ENCODE data around the gene ARID2.

The ARID2 gene

DNA sequence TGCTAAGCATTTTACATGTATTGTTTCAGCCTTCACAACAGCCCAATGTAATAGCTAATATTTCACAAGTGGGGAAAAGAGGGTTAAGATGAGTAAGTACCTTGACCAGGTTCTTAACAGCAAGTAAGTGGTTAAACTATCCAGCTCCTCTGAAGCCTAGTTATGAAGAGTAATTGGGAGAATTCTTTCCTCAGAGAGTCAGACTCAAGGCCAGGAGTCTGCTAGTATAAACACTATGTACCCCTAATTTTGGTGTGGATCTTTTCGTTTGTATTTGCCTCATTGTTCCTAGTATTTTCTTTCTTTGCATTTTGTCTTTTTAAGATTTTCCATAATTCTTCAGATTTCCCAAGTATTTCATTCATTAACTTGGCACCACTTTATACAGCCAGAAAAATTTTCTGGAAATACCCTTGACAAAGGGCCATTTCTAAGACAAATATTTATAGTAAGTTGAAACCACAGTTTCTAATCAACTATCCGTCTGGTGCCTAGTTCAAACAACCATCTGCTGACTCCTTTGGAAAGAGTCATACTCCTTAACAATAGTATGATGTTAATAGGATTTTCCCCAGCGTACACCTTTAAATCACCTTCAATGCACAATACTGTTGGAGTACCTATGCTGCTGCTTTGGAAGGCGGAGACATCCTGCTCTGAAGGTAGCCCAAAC is 179.7 kb downstream of the ARID2 start:
- Histone ChIP-seq H2AFZ (ENCODE audit: low read depth) (no peak overlapping the region), H3K4me3 (IDR thresholded peaks at IDR 0.05; ENCODE audit: insufficient read depth, low read depth, low read length) (no peak overlapping the region), H3K4me2 (no peak overlapping the region), H3K36me3 (ENCODE audit: insufficient read depth) (no peaks in the 10 kb centered on the region), H3K27me3 (ENCODE audit: insufficient read depth, low read depth) (no peaks in the 10 kb centered on the region), H3K9ac (no peak overlapping the region), H3K4me1 (ENCODE audit: low read depth, poor library complexity, severe bottlenecking) (peaks cover 10% of the 10 kb centered on the region), H3K79me2 (ENCODE audit: insufficient read depth, low read depth) (no peaks in the 10 kb centered on the region), H4K20me1 (ENCODE audit: insufficient read depth) (no peaks in the 10 kb centered on the region), H3K27ac (no peak overlapping the region)
- TF ChIP-seq CTCF (conservative IDR thresholded peaks at IDR 0.05; ENCODE audit: low read depth, low read length) = no peak

GRCh38 chr12:45912774-45913173 is 183.3 kb downstream of the ARID2 start:
- H3K9ac ChIP-seq = no peak overlapping the region
- TF ChIP-seq CTCF (conservative IDR thresholded peaks at IDR 0.05; ENCODE audit: low read depth, low read length) = no peak
- H2AFZ ChIP-seq (ENCODE audit: low read depth) = no peak overlapping the region
- no peak overlapping the region for H3K4me3 ChIP-seq (IDR thresholded peaks at IDR 0.05; ENCODE audit: insufficient read depth, low read depth, low read length)
- H4K20me1 ChIP-seq (ENCODE audit: insufficient read depth) = no peaks in the 10 kb centered on the region
- no peaks in the 10 kb centered on the region for H3K79me2 ChIP-seq (ENCODE audit: insufficient read depth, low read depth)
- H3K4me1 ChIP-seq (ENCODE audit: low read depth, poor library complexity, severe bottlenecking) = peaks cover 10% of the 10 kb centered on the region
- no peaks in the 10 kb centered on the region for H3K27me3 ChIP-seq (ENCODE audit: insufficient read depth, low read depth)
- H3K4me2 ChIP-seq = no peak overlapping the region
- H3K36me3 ChIP-seq (ENCODE audit: insufficient read depth) = no peaks in the 10 kb centered on the region
- no peak overlapping the region for H3K27ac ChIP-seq

GRCh38 chr12:45913631-45914030 is 184.1 kb downstream of the ARID2 start:
- H4K20me1 ChIP-seq (ENCODE audit: insufficient read depth) = no peaks in the 10 kb centered on the region
- H3K79me2 ChIP-seq (ENCODE audit: insufficient read depth, low read depth) = no peaks in the 10 kb centered on the region
- H3K4me1 ChIP-seq (ENCODE audit: low read depth, poor library complexity, severe bottlenecking) = peaks cover 10% of the 10 kb centered on the region
- no peak overlapping the region for H2AFZ ChIP-seq (ENCODE audit: low read depth)
- no peaks in the 10 kb centered on the region for H3K27me3 ChIP-seq (ENCODE audit: insufficient read depth, low read depth)
- no peak overlapping the region for H3K9ac ChIP-seq
- no peak for TF ChIP-seq CTCF (conservative IDR thresholded peaks at IDR 0.05; ENCODE audit: low read depth, low read length)
- no peak overlapping the region for H3K27ac ChIP-seq
- no peaks in the 10 kb centered on the region for H3K36me3 ChIP-seq (ENCODE audit: insufficient read depth)
- no peak overlapping the region for H3K4me2 ChIP-seq
- no peak overlapping the region for H3K4me3 ChIP-seq (IDR thresholded peaks at IDR 0.05; ENCODE audit: insufficient read depth, low read depth, low read length)

GRCh38 chr12:45914090-45914489 is 184.6 kb downstream of the ARID2 start:
- no peaks in the 10 kb centered on the region for H3K36me3 ChIP-seq (ENCODE audit: insufficient read depth)
- H3K4me1 ChIP-seq (ENCODE audit: low read depth, poor library complexity, severe bottlenecking) = peaks cover 10% of the 10 kb centered on the region
- no peaks in the 10 kb centered on the region for H3K79me2 ChIP-seq (ENCODE audit: insufficient read depth, low read depth)
- no peaks in the 10 kb centered on the region for H4K20me1 ChIP-seq (ENCODE audit: insufficient read depth)
- H3K9ac ChIP-seq = no peak overlapping the region
- TF ChIP-seq CTCF (conservative IDR thresholded peaks at IDR 0.05; ENCODE audit: low read depth, low read length) = no peak
- H3K27ac ChIP-seq = no peak overlapping the region
- H2AFZ ChIP-seq (ENCODE audit: low read depth) = no peak overlapping the region
- H3K4me3 ChIP-seq (IDR thresholded peaks at IDR 0.05; ENCODE audit: insufficient read depth, low read depth, low read length) = no peak overlapping the region
- H3K27me3 ChIP-seq (ENCODE audit: insufficient read depth, low read depth) = no peaks in the 10 kb centered on the region
- H3K4me2 ChIP-seq = no peak overlapping the region

Data from KMS-11 (cell line).